HepG2 (cell line): Measurements from ENCODE around the gene NSFL1C. TPM values are rescaled to one million over a fixed set of nuclear protein-coding genes. Genes with fewer than 3 reads are reported as not detected.
A peak's percentile ranks its signal among the peaks of the same experiment; 100 is the strongest.

Experiments
- CAMTA2 ChIP-seq: sonication (generic); formaldehyde crosslinking; IDR thresholded peaks from 2 replicates; pipeline ENCODE4 v1.4.0; 2020; ENCODE audit warnings: mild to moderate bottlenecking, missing genetic modification reagents, borderline replicate concordance
- CREM ChIP-seq, 2 experiments: sonication (generic) in 1 of 2; formaldehyde crosslinking in 1 of 2; IDR thresholded peaks; 2 replicates each; pipeline versions ENCODE4 v1.4.0 to v1.6.1; 2016 to 2020; ENCODE audit warnings: antibody characterized with exemption in 1 of 2, mild to moderate bottlenecking in 1 of 2, missing genetic modification reagents in 1 of 2
- GPN1 ChIP-seq: sonication (generic); formaldehyde crosslinking; IDR thresholded peaks from 2 replicates; pipeline ENCODE4 v1.5.1; 2020; ENCODE audit warnings: missing genetic modification reagents, borderline replicate concordance
- RFX1 ChIP-seq: fragments of 450-650 bp; IDR thresholded peaks from 2 replicates; pipeline ENCODE4 v1.6.1; 2017
- SAFB2 ChIP-seq: sonication (generic); formaldehyde crosslinking; IDR thresholded peaks from 2 replicates; pipeline ENCODE4 v1.5.1; 2020; ENCODE audit warnings: missing genetic modification reagents, low read depth, mild to moderate bottlenecking, borderline replicate concordance
- ZNF546 ChIP-seq: sonication (generic); formaldehyde crosslinking; conservative IDR thresholded peaks from 2 replicates; pipeline ENCODE4 v1.8.1; 2023; ENCODE audit warnings: mild to moderate bottlenecking, missing genetic modification reagents
- ZNF878 ChIP-seq: sonication (generic); formaldehyde crosslinking; IDR thresholded peaks from 2 replicates; pipeline ENCODE4 v1.8.1; 2023; ENCODE audit warnings: mild to moderate bottlenecking, missing genetic modification reagents, moderate library complexity
- polyA plus RNA-seq, 8 experiments: library from polyadenylated mRNA; depleted of rRNA in 3 of 8; stranded (reverse) in 7 of 8; unstranded in 1 of 8; fragments of >200 nt; fragmentation: Illumina TruSeq in 4 of 8; extraction: Trizol in 4 of 8; gene quantifications; 2 replicates each; pipeline versions ENCODE4 v1.2.1 to v1.2.3, GENCODE V29; 2011 to 2016; ENCODE audit warnings: low read depth in 4 of 8, missing spikeins in 1 of 8, mixed read lengths in 1 of 8; ENCODE audit not compliant: insufficient read depth in 1 of 8
- total RNA-seq, 5 experiments: library from RNA; depleted of rRNA; stranded (reverse); fragments of >200 nt; fragmentation: Illumina TruSeq; extraction: Trizol; gene quantifications; 2 replicates each; pipeline ENCODE4 v1.2.3, GENCODE V29; 2016; ENCODE audit warnings: low read depth in 1 of 5
- TF ChIP-seq, protein P1 (sequence below): sonication (generic); formaldehyde crosslinking; IDR thresholded peaks from 2 replicates; pipeline ENCODE4; 2020; ENCODE audit warnings: missing genetic modification reagents, mild to moderate bottlenecking, borderline replicate concordance
- TF ChIP-seq, protein P2 (sequence below): IDR thresholded peaks from 2 replicates; pipeline ENCODE4 v1.6.1; 2012; ENCODE audit warnings: inconsistent platforms
- TF ChIP-seq, protein P3 (sequence below): sonication (generic); formaldehyde crosslinking; IDR thresholded peaks from 2 replicates; pipeline ENCODE4 v1.8.1; 2023; ENCODE audit warnings: mild to moderate bottlenecking, moderate library complexity, missing genetic modification reagents
- TF ChIP-seq, protein P4 (sequence below): sonication (generic); formaldehyde crosslinking; IDR thresholded peaks from 2 replicates; pipeline ENCODE4 v1.8.0; 2022; ENCODE audit warnings: missing genetic modification reagents, mild to moderate bottlenecking, borderline replicate concordance
- TF ChIP-seq, protein P5 (sequence below): sonication (generic); formaldehyde crosslinking; IDR thresholded peaks from 2 replicates; pipeline ENCODE4 v1.4.0; 2020; ENCODE audit warnings: missing genetic modification reagents
- TF ChIP-seq, protein P6 (sequence below): sonication (generic); formaldehyde crosslinking; IDR thresholded peaks from 2 replicates; pipeline ENCODE4 v1.5.1; 2020; ENCODE audit warnings: missing genetic modification reagents, mild to moderate bottlenecking, borderline replicate concordance

NSFL1C gene
- total and polyA plus RNA-seq, 2 of the 13 experiments (the other 11 are each of a cell fraction or from before 2014, with no cell fraction given), result 22.9 to 62.7 TPM

DNA sequence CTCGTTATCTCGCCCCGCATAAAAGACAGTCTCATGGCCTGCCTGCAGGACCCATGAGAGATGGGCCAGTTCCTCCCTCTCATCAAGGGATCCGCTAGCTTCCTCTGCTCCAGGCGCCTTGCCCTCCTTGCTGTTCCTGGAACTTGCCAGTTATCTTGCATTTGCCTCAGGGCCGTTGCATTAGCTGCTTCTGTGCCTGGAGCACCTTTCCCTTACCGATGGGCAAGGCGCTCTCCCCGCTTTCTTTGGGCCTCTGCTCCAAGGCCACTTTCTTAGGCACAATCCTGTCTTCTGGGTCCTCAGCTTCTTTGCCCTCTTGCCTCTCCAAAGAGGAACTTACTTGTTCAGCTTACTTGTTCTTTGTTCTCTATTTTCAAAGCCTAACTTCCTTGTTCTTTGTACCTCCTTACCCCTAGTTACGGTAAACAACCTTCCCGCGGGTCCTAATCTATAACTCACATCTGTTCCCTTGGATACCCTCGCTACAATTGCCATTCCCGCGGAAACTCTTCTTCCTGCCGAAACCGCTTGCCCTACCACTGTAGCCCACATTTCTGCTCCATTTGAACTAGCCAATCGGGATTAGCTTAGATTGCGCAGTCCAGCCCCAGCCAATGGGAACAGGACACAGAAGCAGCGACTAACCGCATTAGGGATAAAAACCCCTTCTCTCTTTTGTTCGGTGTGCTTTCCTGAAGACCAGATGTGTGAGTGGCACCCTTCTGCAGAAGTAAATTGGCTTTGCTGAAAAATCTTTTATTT lies 887 bp upstream of the NSFL1C start (continued):
- TF ChIP-seq, protein P1, sequence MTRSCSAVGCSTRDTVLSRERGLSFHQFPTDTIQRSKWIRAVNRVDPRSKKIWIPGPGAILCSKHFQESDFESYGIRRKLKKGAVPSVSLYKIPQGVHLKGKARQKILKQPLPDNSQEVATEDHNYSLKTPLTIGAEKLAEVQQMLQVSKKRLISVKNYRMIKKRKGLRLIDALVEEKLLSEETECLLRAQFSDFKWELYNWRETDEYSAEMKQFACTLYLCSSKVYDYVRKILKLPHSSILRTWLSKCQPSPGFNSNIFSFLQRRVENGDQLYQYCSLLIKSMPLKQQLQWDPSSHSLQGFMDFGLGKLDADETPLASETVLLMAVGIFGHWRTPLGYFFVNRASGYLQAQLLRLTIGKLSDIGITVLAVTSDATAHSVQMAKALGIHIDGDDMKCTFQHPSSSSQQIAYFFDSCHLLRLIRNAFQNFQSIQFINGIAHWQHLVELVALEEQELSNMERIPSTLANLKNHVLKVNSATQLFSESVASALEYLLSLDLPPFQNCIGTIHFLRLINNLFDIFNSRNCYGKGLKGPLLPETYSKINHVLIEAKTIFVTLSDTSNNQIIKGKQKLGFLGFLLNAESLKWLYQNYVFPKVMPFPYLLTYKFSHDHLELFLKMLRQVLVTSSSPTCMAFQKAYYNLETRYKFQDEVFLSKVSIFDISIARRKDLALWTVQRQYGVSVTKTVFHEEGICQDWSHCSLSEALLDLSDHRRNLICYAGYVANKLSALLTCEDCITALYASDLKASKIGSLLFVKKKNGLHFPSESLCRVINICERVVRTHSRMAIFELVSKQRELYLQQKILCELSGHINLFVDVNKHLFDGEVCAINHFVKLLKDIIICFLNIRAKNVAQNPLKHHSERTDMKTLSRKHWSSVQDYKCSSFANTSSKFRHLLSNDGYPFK, result peak; percentile 28; the same call in 1 of the 2 replicates
- TF ChIP-seq CAMTA2 (CRISPR knock-in tag) (no peak), CREM (IDR thresholded peaks at IDR 0.05) (peak; percentile 1; the same call in 1 of the 2 replicates), CREM (CRISPR knock-in tag; IDR thresholded peaks at IDR 0.05) (no peak), GPN1 (no peak), ZNF878 (peak; percentile 47; the same call in 1 of the 2 replicates), SAFB2 (CRISPR knock-in tag) (0 out of 2 replicates have a peak, but pooled peaks have one; percentile 22), RFX1 (peak; percentile 87), ZNF546 (no peak)
- TF ChIP-seq, protein P2, sequence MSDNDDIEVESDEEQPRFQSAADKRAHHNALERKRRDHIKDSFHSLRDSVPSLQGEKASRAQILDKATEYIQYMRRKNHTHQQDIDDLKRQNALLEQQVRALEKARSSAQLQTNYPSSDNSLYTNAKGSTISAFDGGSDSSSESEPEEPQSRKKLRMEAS, result no peak
- TF ChIP-seq, protein P3, sequence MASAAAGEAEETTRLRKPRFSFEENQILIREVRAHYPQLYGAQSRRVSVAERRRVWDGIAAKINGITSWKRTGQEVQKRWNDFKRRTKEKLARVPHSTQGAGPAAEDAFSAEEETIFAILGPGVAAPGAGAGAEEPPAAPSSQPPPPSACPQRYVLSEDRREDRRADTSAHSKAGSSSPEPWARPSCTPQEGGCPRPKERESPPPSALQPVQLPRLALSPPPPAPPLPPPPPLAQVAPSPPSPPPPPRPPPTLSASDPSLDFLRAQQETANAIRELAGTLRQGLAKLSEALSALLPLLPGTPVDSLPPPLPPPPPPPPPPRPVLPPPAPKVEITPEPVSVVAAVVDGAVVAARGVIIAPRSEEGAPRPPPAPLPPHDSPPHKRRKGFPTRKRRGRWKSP (CRISPR knock-in tag), result 0 out of 2 replicates have a peak, but pooled peaks have one; percentile 38
- TF ChIP-seq, protein P4, sequence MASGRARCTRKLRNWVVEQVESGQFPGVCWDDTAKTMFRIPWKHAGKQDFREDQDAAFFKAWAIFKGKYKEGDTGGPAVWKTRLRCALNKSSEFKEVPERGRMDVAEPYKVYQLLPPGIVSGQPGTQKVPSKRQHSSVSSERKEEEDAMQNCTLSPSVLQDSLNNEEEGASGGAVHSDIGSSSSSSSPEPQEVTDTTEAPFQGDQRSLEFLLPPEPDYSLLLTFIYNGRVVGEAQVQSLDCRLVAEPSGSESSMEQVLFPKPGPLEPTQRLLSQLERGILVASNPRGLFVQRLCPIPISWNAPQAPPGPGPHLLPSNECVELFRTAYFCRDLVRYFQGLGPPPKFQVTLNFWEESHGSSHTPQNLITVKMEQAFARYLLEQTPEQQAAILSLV, result 0 out of 2 replicates have a peak, but pooled peaks have one; percentile 10
- TF ChIP-seq, protein P5, sequence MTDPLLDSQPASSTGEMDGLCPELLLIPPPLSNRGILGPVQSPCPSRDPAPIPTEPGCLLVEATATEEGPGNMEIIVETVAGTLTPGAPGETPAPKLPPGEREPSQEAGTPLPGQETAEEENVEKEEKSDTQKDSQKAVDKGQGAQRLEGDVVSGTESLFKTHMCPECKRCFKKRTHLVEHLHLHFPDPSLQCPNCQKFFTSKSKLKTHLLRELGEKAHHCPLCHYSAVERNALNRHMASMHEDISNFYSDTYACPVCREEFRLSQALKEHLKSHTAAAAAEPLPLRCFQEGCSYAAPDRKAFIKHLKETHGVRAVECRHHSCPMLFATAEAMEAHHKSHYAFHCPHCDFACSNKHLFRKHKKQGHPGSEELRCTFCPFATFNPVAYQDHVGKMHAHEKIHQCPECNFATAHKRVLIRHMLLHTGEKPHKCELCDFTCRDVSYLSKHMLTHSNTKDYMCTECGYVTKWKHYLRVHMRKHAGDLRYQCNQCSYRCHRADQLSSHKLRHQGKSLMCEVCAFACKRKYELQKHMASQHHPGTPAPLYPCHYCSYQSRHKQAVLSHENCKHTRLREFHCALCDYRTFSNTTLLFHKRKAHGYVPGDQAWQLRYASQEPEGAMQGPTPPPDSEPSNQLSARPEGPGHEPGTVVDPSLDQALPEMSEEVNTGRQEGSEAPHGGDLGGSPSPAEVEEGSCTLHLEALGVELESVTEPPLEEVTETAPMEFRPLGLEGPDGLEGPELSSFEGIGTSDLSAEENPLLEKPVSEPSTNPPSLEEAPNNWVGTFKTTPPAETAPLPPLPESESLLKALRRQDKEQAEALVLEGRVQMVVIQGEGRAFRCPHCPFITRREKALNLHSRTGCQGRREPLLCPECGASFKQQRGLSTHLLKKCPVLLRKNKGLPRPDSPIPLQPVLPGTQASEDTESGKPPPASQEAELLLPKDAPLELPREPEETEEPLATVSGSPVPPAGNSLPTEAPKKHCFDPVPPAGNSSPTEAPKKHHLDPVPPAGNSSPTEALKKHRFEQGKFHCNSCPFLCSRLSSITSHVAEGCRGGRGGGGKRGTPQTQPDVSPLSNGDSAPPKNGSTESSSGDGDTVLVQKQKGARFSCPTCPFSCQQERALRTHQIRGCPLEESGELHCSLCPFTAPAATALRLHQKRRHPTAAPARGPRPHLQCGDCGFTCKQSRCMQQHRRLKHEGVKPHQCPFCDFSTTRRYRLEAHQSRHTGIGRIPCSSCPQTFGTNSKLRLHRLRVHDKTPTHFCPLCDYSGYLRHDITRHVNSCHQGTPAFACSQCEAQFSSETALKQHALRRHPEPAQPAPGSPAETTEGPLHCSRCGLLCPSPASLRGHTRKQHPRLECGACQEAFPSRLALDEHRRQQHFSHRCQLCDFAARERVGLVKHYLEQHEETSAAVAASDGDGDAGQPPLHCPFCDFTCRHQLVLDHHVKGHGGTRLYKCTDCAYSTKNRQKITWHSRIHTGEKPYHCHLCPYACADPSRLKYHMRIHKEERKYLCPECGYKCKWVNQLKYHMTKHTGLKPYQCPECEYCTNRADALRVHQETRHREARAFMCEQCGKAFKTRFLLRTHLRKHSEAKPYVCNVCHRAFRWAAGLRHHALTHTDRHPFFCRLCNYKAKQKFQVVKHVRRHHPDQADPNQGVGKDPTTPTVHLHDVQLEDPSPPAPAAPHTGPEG (CRISPR knock-in tag), result no peak
- TF ChIP-seq, protein P6, sequence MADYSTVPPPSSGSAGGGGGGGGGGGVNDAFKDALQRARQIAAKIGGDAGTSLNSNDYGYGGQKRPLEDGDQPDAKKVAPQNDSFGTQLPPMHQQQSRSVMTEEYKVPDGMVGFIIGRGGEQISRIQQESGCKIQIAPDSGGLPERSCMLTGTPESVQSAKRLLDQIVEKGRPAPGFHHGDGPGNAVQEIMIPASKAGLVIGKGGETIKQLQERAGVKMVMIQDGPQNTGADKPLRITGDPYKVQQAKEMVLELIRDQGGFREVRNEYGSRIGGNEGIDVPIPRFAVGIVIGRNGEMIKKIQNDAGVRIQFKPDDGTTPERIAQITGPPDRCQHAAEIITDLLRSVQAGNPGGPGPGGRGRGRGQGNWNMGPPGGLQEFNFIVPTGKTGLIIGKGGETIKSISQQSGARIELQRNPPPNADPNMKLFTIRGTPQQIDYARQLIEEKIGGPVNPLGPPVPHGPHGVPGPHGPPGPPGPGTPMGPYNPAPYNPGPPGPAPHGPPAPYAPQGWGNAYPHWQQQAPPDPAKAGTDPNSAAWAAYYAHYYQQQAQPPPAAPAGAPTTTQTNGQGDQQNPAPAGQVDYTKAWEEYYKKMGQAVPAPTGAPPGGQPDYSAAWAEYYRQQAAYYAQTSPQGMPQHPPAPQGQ (CRISPR knock-in tag), result 0 out of 2 replicates have a peak, but pooled peaks have one; percentile 49
